ENCODE data around the gene NKD1. TPM values are rescaled to one million over a fixed set of nuclear protein-coding genes. Genes with fewer than 3 reads are reported as not detected.

The NKD1 gene
- total RNA-seq, 1 experiment from 2014 or later: 0.06 TPM

DNA sequence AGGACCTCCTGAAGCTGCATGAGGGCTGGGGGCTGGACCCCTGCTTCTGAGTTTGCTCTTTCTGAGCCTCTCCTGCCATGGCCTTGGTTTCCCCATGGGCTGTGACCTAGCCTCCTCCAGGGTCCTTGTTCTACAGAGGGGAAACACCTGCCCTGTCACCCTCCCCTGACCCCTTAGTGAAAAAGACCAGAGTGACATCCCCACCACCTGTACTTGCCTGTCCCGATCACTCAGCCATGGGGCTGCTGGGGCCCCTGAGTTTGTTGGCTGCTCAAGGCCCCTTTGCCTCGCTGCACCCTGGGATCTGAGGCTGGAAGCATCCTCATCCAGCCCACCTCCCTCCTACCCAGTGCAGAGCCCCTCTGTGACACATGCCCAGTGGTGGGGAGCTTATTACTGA is 146.0 kb downstream of the NKD1 start:
- DNase-seq (ENCODE audit: low read depth): no peak

DNA sequence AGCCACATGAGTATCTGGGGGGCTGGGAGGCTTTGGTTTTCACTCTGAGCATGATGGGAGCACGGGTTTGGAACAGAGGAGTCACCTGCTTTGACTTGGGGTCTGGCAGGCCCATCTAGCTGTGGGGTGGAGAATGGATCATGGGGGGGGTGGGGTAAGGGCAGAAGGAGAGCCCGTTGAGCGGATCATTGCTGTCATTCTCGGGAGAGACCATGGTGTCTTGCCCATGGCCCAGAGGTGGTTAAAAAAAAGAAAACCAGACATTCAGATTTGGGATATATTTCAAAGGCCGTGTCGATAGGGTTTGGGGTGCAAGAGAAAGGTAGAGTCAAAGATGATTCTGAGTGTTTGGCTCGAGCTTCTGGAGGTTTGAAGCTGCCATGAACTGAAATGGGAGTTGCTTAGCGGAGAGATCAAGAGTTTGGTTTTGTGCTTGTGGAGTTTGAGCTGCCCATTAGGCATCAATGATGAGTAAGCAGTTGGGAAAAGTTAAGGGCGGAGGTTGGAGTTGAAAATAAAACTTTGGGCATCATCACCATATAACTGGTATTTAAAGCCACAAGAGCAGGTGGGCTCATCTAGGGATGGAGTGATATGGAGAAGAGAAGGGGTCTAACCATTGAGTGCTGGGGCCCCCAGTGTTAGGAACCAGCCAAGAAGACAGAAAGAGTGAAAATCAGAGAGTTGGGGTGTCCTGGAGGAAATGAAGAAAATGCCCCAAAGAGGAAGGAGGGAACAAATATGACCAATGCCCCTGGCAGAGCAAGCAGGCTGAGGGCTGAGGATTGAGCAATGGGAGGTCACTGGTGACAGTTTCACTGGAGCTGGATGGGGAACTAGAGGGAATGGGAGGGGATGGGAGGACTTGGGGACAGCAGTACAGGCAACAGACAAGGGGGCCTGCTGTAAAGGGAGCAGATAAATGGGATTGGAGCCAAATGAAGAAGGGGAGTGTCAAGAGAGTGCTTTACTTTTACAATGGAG is 147.1 kb downstream of the NKD1 start:
- no peak for DNase-seq (ENCODE audit: low read depth)

DNA sequence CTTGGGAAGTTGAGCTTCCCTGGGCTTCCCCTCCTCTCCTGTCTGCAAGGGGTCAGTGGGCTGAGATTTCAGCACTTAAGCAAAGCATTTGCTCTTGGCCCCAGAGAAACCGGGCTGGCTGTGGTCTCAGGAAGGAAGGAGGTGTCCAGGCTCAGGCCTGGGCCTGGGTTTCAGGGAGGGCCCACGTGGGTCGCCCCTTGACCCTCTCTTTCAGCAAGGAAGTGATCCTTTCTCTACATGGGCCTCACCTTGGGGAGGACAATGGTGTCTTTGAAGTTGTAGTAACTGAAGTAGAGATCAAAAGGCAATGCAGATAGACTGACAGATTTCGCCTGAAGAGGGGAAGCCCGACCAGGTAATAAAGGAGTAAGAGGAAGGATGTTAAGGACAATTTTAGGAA is 147.9 kb downstream of the NKD1 start:
- DNase-seq (ENCODE audit: low read depth): no peak

DNA sequence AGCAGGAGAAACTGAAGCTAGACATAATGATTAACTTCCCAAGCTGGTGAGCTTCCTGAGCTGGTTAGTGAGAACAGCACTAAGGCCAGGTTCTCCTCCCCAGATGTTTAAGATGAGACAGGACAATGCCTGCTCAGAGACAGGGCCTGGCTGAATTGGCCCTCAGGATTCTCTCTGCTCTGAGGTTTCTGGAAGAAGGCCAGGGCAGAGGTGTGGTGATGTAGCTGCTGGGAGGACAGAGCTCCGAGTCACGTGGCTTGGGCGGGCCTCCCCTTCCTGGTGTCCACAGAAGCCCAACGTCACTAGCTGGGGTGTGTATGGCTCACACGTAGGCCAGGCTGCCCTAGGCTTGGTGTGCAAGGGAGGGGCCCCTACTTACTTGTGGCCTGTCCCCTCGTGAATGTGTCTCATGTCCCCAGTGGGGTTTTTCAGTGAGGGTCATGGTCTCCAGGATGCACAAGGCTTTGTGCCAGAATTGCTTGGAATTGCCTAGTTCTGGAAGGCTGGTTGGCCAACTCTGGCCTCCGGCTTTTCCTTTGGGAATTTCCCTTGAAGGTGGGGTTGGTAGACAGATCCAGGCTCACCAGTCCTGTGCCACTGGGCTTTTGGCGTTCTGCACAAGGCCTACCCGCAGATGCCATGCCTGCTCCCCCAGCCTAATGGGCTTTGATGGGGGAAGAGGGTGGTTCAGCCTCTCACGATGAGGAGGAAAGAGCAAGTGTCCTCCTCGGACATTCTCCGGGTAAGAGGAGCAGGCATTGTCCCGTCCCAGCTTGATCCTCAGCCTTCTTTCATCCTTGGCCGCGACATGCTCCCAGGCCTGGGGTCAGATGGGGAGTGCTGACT is 148.6 kb downstream of the NKD1 start:
- peak; percentile 75 for DNase-seq (ENCODE audit: low read depth)

DNA sequence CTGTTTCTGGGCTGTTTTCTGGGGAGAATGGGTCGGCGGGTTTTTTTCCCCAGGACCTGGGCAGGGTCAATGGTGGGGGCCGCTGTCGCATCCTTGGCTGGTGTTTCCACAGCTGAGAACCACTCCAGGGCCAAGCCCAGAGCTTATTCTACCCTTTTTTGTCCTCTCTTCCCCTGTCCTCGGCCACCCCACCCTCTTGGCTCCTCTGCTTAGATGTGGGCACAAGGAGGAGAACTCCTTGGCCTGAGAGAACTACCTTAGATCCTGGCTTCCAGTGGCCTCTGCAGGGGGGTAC is 149.2 kb downstream of the NKD1 start:
- no peak for DNase-seq (ENCODE audit: low read depth)

DNA sequence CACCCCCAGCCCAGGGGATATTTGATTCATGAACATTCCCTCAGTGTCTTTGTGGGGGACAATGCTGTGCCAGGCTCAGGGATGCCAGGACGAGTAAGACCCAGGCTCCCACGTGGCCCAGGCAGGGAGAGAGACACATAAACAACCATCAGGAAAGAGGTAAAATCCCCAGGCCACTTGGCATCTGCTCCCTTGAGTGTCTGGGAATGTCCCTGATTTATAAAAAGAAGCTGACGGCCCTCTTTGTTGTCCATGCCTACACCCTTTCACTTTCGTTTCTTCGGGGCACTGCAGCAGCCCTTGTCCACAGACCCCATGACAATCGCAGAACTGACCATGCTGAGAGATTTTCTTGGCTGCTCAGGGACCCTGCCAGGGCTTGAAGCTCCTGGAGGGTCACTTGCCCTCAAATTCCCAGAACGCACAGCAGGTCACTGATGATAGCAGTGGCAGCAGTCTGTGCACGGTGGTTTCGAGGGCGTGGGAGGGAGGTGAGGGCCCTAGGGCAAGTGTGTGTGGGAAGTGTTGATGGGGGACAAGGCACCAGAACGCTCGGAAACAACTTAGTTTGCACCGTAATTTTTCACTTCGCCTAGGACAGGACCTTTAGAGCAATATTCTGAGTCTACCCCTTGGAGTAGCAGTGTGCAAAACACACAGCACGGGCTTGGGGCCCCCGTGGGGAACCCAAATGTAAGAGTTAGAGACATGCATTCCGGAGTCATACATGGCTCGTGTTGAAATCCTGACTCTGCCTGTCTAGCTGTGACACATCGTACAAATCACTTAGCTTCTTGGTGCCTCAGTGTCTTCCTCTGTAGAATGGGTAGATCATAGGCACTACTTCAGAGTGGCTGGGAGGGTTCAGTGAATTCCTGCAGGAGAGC is 149.9 kb downstream of the NKD1 start:
- DNase-seq (ENCODE audit: low read depth): peak; percentile 49

Other genes with a start within 250 kb of the NKD1 start
- 47.1 and 49.1 TPM in 2 replicates for gene BRD7, start 179.4 kb upstream of the NKD1 start, total RNA-seq (2014; rRNA removed)
- gene SNX20, start 132.9 kb downstream of the NKD1 start, total RNA-seq (2014; rRNA removed): not detected in 2 replicates
- 0.26 and 0.80 TPM in 2 replicates for gene NOD2, start 145.2 kb downstream of the NKD1 start, total RNA-seq (2014; rRNA removed)
- gene CYLD, start 193.7 kb downstream of the NKD1 start, total RNA-seq (2014; rRNA removed): 51.2 and 58.0 TPM in 2 replicates

Data from LHCN-M2 (cell line).